Sciatic nerve (tissue), 2 donors: Measurements from ENCODE around the gene IGF2BP2. TPM values are rescaled to one million over a fixed set of nuclear protein-coding genes. Genes with fewer than 3 reads are reported as not detected.

ENCODE experiments used
- ATAC-seq: fragments of 200-7000 bp; cut with Tn5 transposase; one replicate; pipeline ENCODE4 v1.9.1; 2020; ENCODE audit warnings: mild to moderate bottlenecking, moderate library complexity
- DNase-seq: peaks from one replicate; pipeline ENCODE4 v3.0.0-alpha.2; 2020; ENCODE audit warnings: low spot score
- intact Hi-C: fragments of 100-400 bp; cut with DNase I; formaldehyde crosslinking; loops from one replicate; pipeline ENCODE4 v1.14.2; 2022
- total RNA-seq: library from RNA; stranded (reverse); fragmentation: NEBNext Ultra II Directional; extraction: Animal tissue kit (Norgen Biotek cat#: 25700); gene quantifications from one replicate; pipeline ENCODE4 v1.2.1, GENCODE V29; 2021
- donor health status: DM: no; HTN: no; CAD: no.
- donor health status: DM: no; HTN: no; CAD: no.

Gene IGF2BP2
- total RNA-seq, 1 donor from 2014 or later = 52.2 TPM

DNA sequence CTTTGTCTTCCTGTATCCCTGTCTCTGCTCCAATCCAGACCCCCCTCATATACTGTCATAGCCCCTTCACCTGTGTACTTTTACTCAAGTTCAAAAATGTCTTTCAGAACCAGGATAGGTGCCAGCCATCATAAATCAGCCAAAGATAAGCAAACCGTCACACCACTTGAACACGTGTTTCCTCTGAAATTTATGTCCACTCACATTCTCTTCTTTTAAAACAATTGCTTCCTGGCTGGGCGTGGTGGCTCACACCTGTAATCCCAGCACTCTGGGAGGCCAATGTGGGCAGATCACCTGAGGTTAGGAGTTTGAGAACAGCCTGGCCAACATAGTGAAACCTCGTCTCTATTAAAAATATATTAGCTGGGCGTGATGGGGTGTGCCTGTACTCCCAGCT is 74.1 kb downstream of the IGF2BP2 start:
- DNase-seq (no peak), ATAC-seq (no peak)
- intact Hi-C loops = no loop called here

- DNase-seq = no peak
- no peak for ATAC-seq
- intact Hi-C loops = no loop called here
Observed at GRCh38 chr3:185750015-185750414, 74.8 kb downstream of the IGF2BP2 start.

GRCh38 chr3:185746470-185746869 is 78.4 kb downstream of the IGF2BP2 start:
- no peak for ATAC-seq
- no peak for DNase-seq
- intact Hi-C loops = no loop called here

GRCh38 chr3:185744997-185745843 is 79.6 kb downstream of the IGF2BP2 start:
- ATAC-seq = peak; percentile 60
- no peak for DNase-seq
- intact Hi-C loops = no loop called here

- ATAC-seq (no peak), DNase-seq (no peak)
- intact Hi-C loops = no loop called here
Observed at GRCh38 chr3:185741586-185741985, 83.3 kb downstream of the IGF2BP2 start.

DNA sequence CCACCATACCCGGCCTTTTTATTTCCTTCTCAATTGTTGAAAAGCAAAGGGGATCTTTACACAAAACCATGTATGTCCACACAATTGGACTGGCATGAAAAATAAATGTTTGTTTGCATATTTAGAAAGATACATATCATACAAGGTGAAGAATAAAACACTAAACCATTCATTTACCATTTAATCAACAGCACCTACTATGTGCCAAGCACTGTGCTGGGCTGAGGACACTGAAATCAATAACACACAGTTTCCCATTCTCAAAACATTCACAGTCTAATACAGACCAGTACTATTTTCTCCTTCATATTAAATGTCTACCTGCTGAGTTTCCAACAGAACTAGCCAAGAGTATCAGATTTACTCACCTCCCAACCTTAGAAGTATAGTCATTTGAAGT is 84.7 kb downstream of the IGF2BP2 start:
- ATAC-seq = no peak
- intact Hi-C loops = no loop called here
- DNase-seq = no peak

DNA sequence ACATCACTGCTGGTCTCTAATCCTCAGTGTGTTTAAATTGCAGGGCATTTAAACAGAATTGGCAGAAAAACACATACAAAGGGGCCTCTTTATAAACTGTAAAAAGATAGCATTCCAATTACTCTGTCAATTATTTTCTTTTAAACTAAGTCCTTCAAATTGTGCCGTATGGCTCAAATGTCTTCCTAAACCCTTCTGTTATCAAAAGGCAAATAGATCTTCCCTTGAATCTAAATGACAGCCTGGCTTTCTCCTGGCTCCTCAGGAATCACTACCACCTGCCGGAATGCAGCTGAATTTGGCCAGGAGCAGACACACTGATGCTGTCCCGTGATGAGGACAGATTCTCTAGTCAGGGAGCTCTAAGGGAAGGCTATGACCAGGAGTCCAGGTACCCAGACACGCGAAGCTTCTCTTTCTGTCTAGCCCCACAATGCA is 85.6 kb downstream of the IGF2BP2 start:
- DNase-seq = no peak
- intact Hi-C loops = no loop called here
- ATAC-seq = no peak

- DNase-seq (no peak), ATAC-seq (peak; percentile 56)
- intact Hi-C loops = no loop called here
Observed at GRCh38 chr3:185737740-185738680, 86.8 kb downstream of the IGF2BP2 start.

DNA sequence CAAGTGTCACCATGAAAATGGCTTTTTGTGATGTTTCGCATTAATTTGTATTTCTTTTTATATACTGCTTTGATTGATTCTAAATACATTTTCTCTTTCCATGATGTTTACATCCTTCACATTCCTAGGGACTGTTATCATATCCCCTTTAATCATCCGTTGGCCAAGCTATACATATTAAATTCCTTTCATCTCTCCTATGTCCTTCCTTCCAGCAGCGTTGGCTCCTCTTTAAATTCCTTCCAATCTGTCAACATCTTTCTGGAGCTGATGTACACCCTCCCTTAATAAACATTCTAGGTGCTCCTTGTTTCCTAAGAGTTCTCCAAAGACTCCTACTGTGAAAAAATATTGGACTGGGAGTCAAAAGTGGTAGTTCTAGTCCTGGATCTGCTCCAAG is 87.8 kb downstream of the IGF2BP2 start:
- ATAC-seq (no peak), DNase-seq (no peak)
- intact Hi-C loops = no loop called here

DNA sequence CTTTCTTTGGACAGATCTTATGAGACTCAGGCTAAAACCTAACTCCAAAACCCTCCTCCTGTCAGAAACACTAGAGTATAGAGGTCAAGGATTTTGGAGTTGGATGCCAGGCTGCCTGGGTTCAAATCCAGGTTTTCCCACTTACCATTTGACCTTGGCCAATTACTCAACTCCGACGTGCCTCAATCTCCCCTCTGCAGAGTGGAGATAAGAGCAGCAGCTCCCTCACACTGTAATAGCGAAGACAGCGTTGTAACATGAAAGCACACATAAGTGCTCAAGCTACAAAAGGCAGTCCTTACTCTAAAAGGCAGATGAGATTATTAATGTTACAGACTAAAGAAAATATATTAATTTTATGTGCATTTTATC is 90.1 kb downstream of the IGF2BP2 start:
- ATAC-seq = no peak
- no peak for DNase-seq
- intact Hi-C loops = no loop called here

DNA sequence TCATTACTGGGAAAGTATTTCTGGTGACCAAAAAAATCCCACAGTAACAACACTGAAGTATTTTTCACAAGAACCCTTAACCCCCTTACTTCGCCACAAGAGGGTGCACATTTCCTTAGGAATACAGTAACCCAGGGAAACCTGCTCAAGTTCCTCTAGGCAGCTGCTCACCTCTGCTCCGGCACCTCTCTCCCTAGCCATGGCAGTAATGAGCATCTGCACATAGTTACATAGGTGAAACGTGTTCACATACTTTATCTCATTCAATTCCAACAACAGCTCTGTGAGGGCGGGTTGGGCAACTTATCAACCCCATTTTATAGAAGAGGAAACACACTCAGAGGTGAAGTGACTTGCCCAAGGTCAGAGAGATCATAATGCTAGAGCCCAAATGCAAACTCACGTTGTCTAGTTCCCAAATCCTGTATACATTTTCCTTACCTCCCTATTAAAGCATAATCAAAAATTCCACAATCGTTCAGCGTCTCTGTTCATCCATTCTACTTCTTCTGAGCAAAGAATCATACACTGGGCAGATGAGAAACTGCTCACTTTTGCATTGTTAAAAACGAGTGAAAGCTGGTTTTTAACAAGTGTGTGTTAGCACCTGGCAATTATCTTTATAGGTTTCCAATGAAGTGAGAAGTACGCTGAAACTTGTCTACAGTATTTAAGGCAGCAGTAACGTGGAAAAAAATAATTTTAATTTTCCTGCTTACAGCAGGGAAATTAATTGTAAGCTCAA is 90.7 kb downstream of the IGF2BP2 start:
- ATAC-seq (peak; percentile 57), DNase-seq (no peak)
- intact Hi-C loops = no loop called here

DNA sequence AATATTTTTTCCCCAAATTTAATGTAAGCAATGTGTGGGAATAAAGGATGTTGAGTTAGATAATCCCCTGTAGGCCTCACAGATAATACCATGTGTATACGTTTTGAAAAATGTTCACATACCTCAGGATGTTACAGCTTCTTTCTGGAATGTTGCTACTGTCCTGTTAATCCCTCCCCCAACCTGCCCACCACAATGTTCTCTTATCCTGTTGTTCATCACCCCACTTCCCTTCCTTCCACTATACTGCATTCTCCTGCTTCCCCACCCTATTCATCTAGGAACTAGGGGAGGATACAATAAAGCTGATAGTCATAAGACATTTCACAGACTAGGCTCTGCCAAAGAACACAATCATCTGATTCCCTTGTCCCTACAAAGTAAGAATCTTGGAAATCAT is 92.1 kb downstream of the IGF2BP2 start:
- intact Hi-C loops = no loop called here
- DNase-seq (no peak), ATAC-seq (peak; percentile 67)

- intact Hi-C loops = no loop called here
- ATAC-seq = no peak
- DNase-seq = no peak
Observed at GRCh38 chr3:185730550-185730949, 94.3 kb downstream of the IGF2BP2 start.

DNA sequence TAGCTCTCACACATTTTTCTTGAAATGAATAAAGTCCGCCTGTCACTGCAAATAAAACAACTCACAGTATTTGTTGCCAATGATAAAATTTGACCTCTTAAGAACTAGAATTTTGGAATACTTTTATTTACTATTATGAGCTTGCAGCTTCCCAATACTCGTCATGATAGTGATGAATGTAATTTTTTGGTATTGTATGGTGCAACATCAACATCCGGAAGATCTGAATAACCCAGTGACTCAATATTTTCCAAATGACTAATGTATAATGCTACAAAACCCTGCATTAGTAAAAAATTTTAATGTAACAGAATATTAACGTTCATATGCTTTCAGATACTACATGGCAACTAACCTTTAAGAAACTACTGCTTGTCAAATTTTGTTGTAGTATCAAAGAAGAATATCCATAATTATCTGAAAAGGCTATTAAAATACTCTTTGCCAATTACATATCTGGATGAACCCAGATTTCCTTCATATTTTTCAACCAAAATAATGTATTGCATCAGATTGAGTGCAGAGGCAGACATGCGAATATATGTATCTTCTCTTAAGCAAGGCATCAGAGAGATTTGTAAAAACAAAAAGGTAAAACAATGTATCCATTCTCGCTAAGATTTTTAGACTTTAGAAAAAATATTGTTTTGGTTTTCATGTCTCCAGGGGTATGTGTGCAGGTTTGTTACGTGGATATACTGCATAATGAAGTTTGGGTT is 95.3 kb downstream of the IGF2BP2 start:
- DNase-seq (no peak), ATAC-seq (no peak)
- intact Hi-C loops = no loop called here

GRCh38 chr3:185728630-185729336 is 96.1 kb downstream of the IGF2BP2 start:
- DNase-seq (no peak), ATAC-seq (no peak)
- intact Hi-C loops = no loop called here

- intact Hi-C loops = no loop called here
- DNase-seq = no peak
- ATAC-seq = no peak
Observed at GRCh38 chr3:185727873-185728272, 97.0 kb downstream of the IGF2BP2 start.

DNA sequence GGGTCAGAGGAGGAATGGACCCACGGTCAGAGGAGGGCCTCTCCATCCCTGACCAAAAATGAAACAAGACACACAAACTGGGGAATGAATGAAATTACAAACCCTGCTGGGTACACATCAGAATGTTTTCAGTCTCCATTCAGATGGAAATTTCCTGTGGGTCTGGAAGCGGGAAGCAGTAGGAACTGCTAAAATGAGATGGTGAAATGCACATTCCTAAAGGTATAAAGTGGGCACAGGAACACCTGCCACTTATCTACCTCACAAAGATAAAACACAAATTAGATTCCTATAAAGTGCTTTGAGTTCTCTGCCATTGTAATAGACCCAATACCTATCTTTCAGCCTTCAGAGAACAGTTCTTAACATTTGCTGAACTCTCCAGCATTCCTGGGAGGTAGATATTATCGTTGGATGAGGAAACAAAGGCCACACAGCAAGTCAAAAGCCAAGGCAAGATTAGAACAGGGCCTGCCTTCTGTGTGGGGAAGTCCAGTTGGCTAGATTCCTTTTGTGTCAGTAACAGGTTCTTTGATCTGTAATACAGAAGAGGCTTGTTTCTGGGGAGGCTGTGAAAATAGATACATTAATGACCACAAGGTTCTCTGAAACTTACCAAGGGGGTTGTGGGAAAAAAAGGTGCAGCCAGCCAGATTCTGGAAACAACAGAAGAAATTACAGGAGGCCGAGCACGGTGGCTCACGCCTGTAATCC is 98.4 kb downstream of the IGF2BP2 start:
- ATAC-seq (no peak), DNase-seq (no peak)
- intact Hi-C loops = no loop called here

DNA sequence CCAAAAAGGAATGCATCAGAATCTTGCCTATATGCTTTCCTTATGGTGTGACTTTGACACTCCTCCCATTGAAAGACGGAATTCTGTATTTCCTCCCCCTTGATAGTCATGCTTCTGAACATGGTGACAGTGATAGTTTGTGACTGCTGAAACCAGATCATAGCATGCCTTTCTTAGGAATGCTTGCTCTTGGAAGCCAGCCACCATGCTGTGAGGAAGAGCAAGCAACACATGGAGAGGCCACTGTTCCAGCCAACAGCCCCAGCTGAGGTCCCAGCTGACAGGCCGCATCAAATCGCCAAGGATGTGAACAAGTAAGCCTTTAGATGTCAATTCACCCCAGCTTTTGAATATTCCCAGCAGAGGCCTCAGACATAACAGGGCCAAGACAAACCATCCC is 100.1 kb downstream of the IGF2BP2 start:
- ATAC-seq = no peak
- DNase-seq = no peak
- intact Hi-C loops = no loop called here
